Keratinocyte (primary cell): ENCODE measurements around the gene PARP9. TPM values are rescaled to one million over a fixed set of nuclear protein-coding genes. Genes with fewer than 3 reads are reported as not detected.

Experiments used
- DNase-seq: peaks from one replicate; pipeline ENCODE4 v3.0.0-alpha.2; 2011; ENCODE audit warnings: low read depth, missing footprints, low spot score
- FAIRE-seq: peaks from 2 replicates; lab custom pipeline; 2011; peaks lifted over from hg19 to GRCh38; lab: Jason Lieb, UNC
- H2AFZ ChIP-seq: 2 replicates; pipeline ENCODE4 v1.6.0; 2012; ENCODE audit warnings: low read length, control low read depth, inconsistent platforms; ENCODE audit not compliant: control insufficient read depth
- H3K27ac ChIP-seq: 2 replicates; pipeline ENCODE4 v1.5.1; 2011; ENCODE audit warnings: low read length; ENCODE audit not compliant: control insufficient read depth, insufficient read depth
- H3K27me3 ChIP-seq: 3 replicates; pipeline ENCODE4 v1.6.0; 2011; ENCODE audit warnings: low read length; ENCODE audit not compliant: control insufficient read depth, insufficient read depth; ENCODE audit errors: extremely low read depth
- H3K36me3 ChIP-seq, 2 experiments: 2 replicates in 1 of 2; 3 replicates in 1 of 2; pipeline ENCODE4 v1.5.1; 2011; ENCODE audit warnings: low read length in 2 of 2, mild to moderate bottlenecking in 1 of 2; ENCODE audit not compliant: control insufficient read depth in 2 of 2, insufficient read depth in 2 of 2; ENCODE audit errors: extremely low read depth in 1 of 2
- H3K4me1 ChIP-seq: 3 replicates; pipeline ENCODE4 v1.5.1; 2011; ENCODE audit warnings: low read length; ENCODE audit not compliant: control insufficient read depth, insufficient read depth; ENCODE audit errors: extremely low read depth
- H3K4me2 ChIP-seq: 3 replicates; pipeline ENCODE4 v1.6.0; 2011; ENCODE audit warnings: low read depth, low read length; ENCODE audit not compliant: control insufficient read depth, insufficient read depth; ENCODE audit errors: extremely low read depth
- H3K4me3 ChIP-seq, 3 experiments: fragments of 200-600 bp in 1 of 3; sonication (generic) in 1 of 3; 2 replicates in 2 of 3; 3 replicates in 1 of 3; pipeline ENCODE4 v1.5.1; 2011 to 2016; ENCODE audit warnings: low read length in 3 of 3, mild to moderate bottlenecking in 3 of 3, control low read depth in 2 of 3, inconsistent platforms in 1 of 3, low read depth in 1 of 3, mixed read lengths in 1 of 3, mixed run types in 1 of 3, moderate library complexity in 1 of 3; ENCODE audit not compliant: control insufficient read depth in 2 of 3, insufficient read depth in 2 of 3; ENCODE audit errors: extremely low read depth in 1 of 3
- H3K79me2 ChIP-seq: 2 replicates; pipeline ENCODE4 v1.6.0; 2012; ENCODE audit warnings: low read length; ENCODE audit not compliant: control insufficient read depth, insufficient read depth
- H3K9ac ChIP-seq: 3 replicates; pipeline ENCODE4 v1.6.0; 2011; ENCODE audit warnings: low read length; ENCODE audit not compliant: control insufficient read depth, insufficient read depth; ENCODE audit errors: extremely low read depth
- H3K9me1 ChIP-seq: 3 replicates; pipeline ENCODE4 v1.6.0; 2011; ENCODE audit warnings: low read length; ENCODE audit not compliant: control insufficient read depth, insufficient read depth; ENCODE audit errors: extremely low read depth
- H3K9me3 ChIP-seq: 2 replicates; pipeline ENCODE4 v1.5.1; 2012; ENCODE audit warnings: low read depth, low read length; ENCODE audit not compliant: control insufficient read depth
- H4K20me1 ChIP-seq: 3 replicates; pipeline ENCODE4 v1.6.0; 2011; ENCODE audit warnings: low read length; ENCODE audit not compliant: control insufficient read depth, insufficient read depth; ENCODE audit errors: extremely low read depth
- CTCF ChIP-seq, 3 experiments: IDR thresholded peaks in 1 of 3; conservative IDR thresholded peaks in 1 of 3; optimal IDR thresholded peaks in 1 of 3; 2 replicates in 2 of 3; 3 replicates in 1 of 3; pipeline versions ENCODE3 to v1.5.1; 2011; ENCODE audit warnings: low read length in 3 of 3, mild to moderate bottlenecking in 3 of 3, moderate library complexity in 2 of 3, control low read depth in 1 of 3, inconsistent platforms in 1 of 3; ENCODE audit not compliant: insufficient read depth in 2 of 3; ENCODE audit errors: extremely low read depth in 1 of 3
- EZH2 ChIP-seq: IDR thresholded peaks from one replicate; pipeline ENCODE4 v1.6.1; 2012; ENCODE audit warnings: inconsistent platforms, mild to moderate bottlenecking, low read length, moderate library complexity
- dilution Hi-C: fragments of 300-500 bp; cut with MboI; formaldehyde crosslinking; loops from one replicate; pipeline ENCODE4 v1.7.0; 2020; ENCODE audit warnings: low sequenced_read_pairs; ENCODE audit not compliant: extremely low pct_ligation_motif_present
- polyA plus RNA-seq, 5 experiments: library from polyadenylated mRNA; depleted of rRNA in 3 of 5; stranded (reverse) in 3 of 5; stranded (forward) in 1 of 5; unstranded in 1 of 5; fragments of >200 nt; gene quantifications; 1 replicate in 1 of 5; 2 replicates in 3 of 5; 3 replicates in 1 of 5; pipeline versions ENCODE4 v1.2.1 to v1.2.3, GENCODE V29; 2011 to 2012; ENCODE audit warnings: missing spikeins in 2 of 5, low read depth in 1 of 5, low replicate concordance in 1 of 5

The PARP9 gene
- polyA plus RNA-seq, 1 donor (not counting 4 experiments of a cell fraction or from before 2014, with no cell fraction given), result 70.1 TPM

- Histone ChIP-seq H3K4me2 (peak overlapping the region; percentile 88), H4K20me1 (no peaks in the 10 kb centered on the region), H3K79me2 (peaks cover 21% of the 10 kb centered on the region), H3K9ac (peak overlapping the region; percentile 92), H3K4me3 (peak overlapping the region; percentile 61 to 88 (median 75)), H3K36me3 (peaks cover 4 to 13% of the 10 kb centered on the region in 2 experiments), H3K27me3 (no peaks in the 10 kb centered on the region), H2AFZ (peak overlapping the region; percentile 80), H3K9me1 (no peaks in the 10 kb centered on the region), H3K9me3 (no peaks in the 10 kb centered on the region), H3K27ac (peak overlapping the region; percentile 85), H3K4me1 (peaks cover 8% of the 10 kb centered on the region)
- dilution Hi-C loops, result no loop called here
- no peak for TF ChIP-seq EZH2
- TF ChIP-seq CTCF (optimal IDR thresholded peaks at IDR 0.05 in 1 of 3, IDR thresholded peaks at IDR 0.05 in 1 of 3, conservative IDR thresholded peaks at IDR 0.05 in 1 of 3; ENCODE audit: extremely low read depth in 1 of 3, insufficient read depth in 2 of 3, low read length in 3 of 3), result no peak
- no peak for DNase-seq
- no peak for FAIRE-seq
Observed at GRCh38 chr3:122562923-122563716, 980 bp downstream of the PARP9 start.

GRCh38 chr3:122560680-122561079 lies 3.4 kb downstream of the PARP9 start:
- peak; percentile 48 to 67 (median 59) for TF ChIP-seq CTCF (optimal IDR thresholded peaks at IDR 0.05 in 1 of 3, IDR thresholded peaks at IDR 0.05 in 1 of 3, conservative IDR thresholded peaks at IDR 0.05 in 1 of 3; ENCODE audit: extremely low read depth in 1 of 3, insufficient read depth in 2 of 3, low read length in 3 of 3)
- no peak for TF ChIP-seq EZH2
- H3K4me3 ChIP-seq, result no peak overlapping the region
- no peak overlapping the region for H3K4me2 ChIP-seq
- no peaks in the 10 kb centered on the region for H3K27me3 ChIP-seq
- no peaks in the 10 kb centered on the region for H3K9me3 ChIP-seq
- no peak overlapping the region for H3K9ac ChIP-seq
- H2AFZ ChIP-seq, result no peak overlapping the region
- H3K79me2 ChIP-seq, result peaks cover 21% of the 10 kb centered on the region
- dilution Hi-C loops, result no loop called here
- H3K4me1 ChIP-seq, result peaks cover 9% of the 10 kb centered on the region
- H3K9me1 ChIP-seq, result no peaks in the 10 kb centered on the region
- H3K27ac ChIP-seq, result no peak overlapping the region
- DNase-seq (peak; percentile 15), FAIRE-seq (peak; percentile 63)
- no peaks in the 10 kb centered on the region for H4K20me1 ChIP-seq
- H3K36me3 ChIP-seq, result peaks cover 0 to 18% of the 10 kb centered on the region in 2 experiments
